Astrocyte of the spinal cord (primary cell): ENCODE measurements around the gene SPOCK1.

Source experiments
- DNase-seq: peaks from one replicate; pipeline ENCODE4 v3.0.0; 2011; ENCODE audit warnings: low read depth, low spot score
- H3K4me3 ChIP-seq: 2 replicates; pipeline ENCODE4 v1.5.1; 2011; ENCODE audit warnings: low read depth, mild to moderate bottlenecking, low read length, moderate library complexity
- CTCF ChIP-seq: IDR thresholded peaks from 2 replicates; pipeline ENCODE4 v1.5.1; 2012; ENCODE audit warnings: low read depth, mild to moderate bottlenecking, low read length, inconsistent platforms
- in situ Hi-C: cut with HindIII; loops from 2 replicates; pipeline ENCODE4 v1.10.0; 2017; ENCODE audit warnings: low sequenced_read_pairs

Gene SPOCK1

GRCh38 chr5:137441476-137441875 is 57.6 kb downstream of the SPOCK1 start:
- in situ Hi-C loops = no loop called here
- no peak overlapping the region for H3K4me3 ChIP-seq
- DNase-seq = no peak
- TF ChIP-seq CTCF = no peak

GRCh38 chr5:137440795-137441194 is 58.3 kb downstream of the SPOCK1 start:
- in situ Hi-C loops = no loop called here
- TF ChIP-seq CTCF = no peak
- DNase-seq = no peak
- no peak overlapping the region for H3K4me3 ChIP-seq

GRCh38 chr5:137439645-137440044 is 59.5 kb downstream of the SPOCK1 start:
- no peak for DNase-seq
- no peak overlapping the region for H3K4me3 ChIP-seq
- TF ChIP-seq CTCF = no peak
- in situ Hi-C loops = no loop called here

- in situ Hi-C loops = no loop called here
- TF ChIP-seq CTCF = no peak
- H3K4me3 ChIP-seq = no peak overlapping the region
- DNase-seq = no peak
These were observed 60.2 kb downstream of the SPOCK1 start for GRCh38 chr5:137438932-137439331.

GRCh38 chr5:137437774-137438173 is 61.4 kb downstream of the SPOCK1 start:
- no peak for TF ChIP-seq CTCF
- no peak for DNase-seq
- no peak overlapping the region for H3K4me3 ChIP-seq
- in situ Hi-C loops = no loop called here

- no peak for TF ChIP-seq CTCF
- H3K4me3 ChIP-seq = no peak overlapping the region
- in situ Hi-C loops = no loop called here
- DNase-seq = no peak
These were observed 65.6 kb downstream of the SPOCK1 start for GRCh38 chr5:137433539-137433938.

GRCh38 chr5:137432376-137432775 is 66.8 kb downstream of the SPOCK1 start:
- H3K4me3 ChIP-seq = no peak overlapping the region
- DNase-seq = no peak
- in situ Hi-C loops = no loop called here
- TF ChIP-seq CTCF = no peak
